T-helper 22 cell (primary cell): ENCODE measurements around the gene TBC1D2.
"Not testable (repeated sequence)": the region's sequence is repeated elsewhere in the genome, so short reads cannot be mapped to it uniquely, and the experiment has no call there.

Experiments used
- DNase-seq: peaks from one replicate; pipeline ENCODE4 v3.0.0-alpha.2; 2020; ENCODE audit warnings: low read depth

The TBC1D2 gene

GRCh38 chr9:98187926-98188325 lies 67.5 kb downstream of the TBC1D2 start:
- DNase-seq: no peak

DNA sequence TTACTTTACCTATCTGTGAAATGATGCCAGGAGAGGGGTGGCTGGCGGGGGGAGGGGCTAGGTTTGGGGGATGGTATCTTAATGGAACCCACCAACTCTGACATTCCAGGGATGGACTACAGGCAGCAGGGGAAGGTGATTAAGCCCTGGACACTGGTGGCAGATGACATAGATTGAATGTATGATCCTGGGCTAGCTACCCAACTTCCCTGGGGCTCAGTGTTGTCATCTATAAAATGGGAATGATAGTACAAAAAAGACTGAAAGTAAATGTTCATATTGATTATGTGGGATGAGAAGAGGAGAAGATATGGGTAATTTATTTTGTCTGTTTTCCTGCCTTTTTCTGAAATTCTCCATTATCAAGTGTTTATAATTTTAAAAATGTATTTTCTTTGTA lies 69.2 kb downstream of the TBC1D2 start:
- DNase-seq: no peak

GRCh38 chr9:98185611-98186171 lies 69.8 kb downstream of the TBC1D2 start:
- no peak for DNase-seq

DNA sequence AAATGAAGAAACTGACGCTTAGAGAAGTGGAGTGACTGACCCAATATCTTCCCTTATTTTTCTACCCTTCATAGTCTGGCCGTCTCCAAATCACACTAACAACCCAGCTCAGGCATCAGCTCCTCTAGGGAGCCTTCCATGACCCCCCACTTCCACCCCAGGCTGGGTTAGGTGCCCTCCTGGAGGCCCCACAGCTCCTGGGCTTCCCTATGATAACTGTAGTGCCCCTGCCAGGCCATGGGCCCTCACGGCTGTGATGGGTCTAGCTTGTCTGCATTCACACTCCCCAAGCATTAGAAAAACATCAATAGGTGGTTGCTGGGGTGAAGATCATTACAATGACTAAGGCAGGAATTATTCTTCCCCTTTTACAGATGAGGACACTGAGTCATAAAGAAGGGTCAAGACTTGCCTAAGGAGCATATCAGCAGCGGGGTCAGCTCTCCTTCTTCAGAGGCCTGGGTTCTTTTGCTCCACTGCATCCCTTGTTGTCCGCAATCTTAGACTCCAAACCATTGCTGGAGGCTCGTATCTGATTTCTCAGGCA lies 70.4 kb downstream of the TBC1D2 start:
- DNase-seq: no peak

DNA sequence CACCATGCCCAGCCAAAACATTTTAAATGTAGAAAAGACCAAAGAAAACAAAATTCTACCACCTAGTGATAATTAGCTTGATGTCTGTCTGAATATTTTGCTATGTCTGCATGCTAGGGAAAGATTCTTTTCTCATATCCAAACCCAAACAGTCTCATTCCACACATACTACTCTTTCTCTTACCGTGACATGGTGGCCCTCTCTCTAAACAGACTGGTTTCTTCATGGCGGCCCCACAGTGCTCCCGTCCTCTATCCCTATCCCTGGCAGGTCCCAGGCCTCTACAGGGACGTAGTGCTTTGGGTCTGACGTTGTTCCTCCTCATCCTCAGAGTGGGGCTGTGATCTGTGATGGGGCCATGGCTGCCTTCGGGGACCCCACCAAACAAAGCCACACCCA lies 71.1 kb downstream of the TBC1D2 start:
- no peak for DNase-seq

DNA sequence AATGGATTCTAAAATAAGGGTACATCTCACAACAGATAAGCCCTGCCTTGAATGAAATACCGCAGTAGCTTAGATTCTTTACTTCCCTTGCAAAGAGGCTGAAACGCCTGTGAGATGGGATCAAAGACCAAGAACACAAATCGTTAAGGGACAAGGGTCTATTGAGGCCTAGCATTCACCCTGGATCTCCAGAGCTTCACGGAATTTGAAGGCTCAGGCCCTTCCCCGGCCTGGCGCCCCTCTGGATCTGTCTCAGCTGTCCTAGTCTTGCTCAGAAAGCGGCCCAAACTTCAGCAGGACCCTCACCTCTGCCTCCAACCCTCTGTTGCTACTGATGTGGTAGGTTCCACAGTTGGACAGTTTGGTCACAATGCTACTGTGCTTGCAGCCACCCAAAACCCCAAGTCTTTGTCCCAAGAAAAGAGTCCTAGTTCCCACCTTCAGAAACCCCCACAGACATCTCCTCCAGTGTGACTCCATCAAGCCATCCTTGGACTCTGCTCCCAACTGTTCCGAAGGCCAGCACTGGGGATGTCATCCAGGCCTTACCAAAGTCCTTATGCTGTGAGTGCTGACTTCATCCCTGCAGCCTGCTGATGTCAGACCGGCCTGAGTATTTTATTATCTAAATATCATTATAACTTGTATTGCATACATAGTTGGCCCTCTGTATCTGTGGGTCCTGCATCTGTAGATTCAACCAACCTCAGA lies 72.4 kb downstream of the TBC1D2 start:
- DNase-seq: no peak

GRCh38 chr9:98182069-98182820 lies 73.2 kb downstream of the TBC1D2 start:
- DNase-seq: no peak

DNA sequence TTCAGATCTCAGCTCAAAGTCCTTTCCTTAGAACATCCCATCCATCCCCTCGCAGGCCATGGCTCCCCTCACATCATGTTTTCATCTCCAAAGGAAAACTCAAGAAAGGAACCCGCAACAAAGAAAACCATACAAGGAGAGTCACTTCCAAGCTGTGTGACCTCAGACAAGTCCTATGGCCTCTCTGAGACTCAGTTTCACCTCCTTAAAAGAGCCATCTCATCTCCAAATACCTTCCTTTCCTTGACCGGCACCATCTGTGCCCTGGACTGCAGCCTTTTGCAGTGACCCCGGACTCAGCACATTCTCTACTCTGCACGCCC lies 73.7 kb downstream of the TBC1D2 start:
- DNase-seq: no peak

GRCh38 chr9:98180996-98181395 lies 74.5 kb downstream of the TBC1D2 start:
- no peak for DNase-seq

DNA sequence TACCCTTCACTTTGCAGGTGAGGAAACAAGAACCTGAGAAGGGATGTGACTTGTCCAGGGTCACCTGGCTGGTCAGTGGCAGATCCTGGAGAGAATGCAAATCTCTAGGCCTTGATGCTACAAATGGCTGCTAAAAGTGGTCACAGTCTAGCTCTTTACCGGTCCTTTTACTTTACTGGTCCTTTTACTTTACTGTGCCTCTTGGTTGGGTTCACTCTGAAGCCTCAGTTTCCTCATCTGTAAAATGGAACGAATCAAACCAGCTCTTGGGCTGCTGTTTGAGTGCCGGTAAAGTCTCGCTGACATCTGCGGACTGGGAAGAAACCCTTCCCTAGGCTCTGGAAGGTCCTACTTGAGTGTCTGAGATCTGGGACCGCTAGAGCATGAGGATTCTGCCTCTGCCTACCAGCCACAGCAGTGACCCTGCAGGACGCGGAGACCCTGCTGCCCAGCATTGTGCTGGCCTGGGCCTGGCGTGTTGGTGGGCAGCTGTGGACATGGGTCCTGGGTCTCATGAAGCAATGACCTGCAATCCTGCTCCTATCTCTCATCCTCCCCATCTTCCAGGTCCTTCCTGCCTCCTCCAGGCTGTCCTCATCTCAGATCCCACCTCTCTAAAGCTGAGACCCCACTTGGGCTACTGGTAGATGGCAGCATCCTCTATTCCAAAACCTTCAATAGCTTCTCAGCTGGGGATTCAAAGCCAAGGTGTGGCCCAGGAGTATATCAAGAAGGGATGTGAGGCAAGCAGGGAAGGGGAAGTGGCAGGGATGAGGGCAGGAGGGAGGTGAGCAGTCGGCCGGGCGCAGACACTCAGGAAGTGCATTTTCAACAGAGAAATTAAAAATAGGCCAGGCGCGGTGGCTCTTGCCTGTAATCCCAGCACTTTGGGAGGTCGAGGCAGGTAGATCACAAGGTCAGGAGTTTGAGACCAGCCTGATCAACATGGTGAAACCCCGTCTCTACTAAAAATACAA lies 76.3 kb downstream of the TBC1D2 start:
- DNase-seq: no peak

DNA sequence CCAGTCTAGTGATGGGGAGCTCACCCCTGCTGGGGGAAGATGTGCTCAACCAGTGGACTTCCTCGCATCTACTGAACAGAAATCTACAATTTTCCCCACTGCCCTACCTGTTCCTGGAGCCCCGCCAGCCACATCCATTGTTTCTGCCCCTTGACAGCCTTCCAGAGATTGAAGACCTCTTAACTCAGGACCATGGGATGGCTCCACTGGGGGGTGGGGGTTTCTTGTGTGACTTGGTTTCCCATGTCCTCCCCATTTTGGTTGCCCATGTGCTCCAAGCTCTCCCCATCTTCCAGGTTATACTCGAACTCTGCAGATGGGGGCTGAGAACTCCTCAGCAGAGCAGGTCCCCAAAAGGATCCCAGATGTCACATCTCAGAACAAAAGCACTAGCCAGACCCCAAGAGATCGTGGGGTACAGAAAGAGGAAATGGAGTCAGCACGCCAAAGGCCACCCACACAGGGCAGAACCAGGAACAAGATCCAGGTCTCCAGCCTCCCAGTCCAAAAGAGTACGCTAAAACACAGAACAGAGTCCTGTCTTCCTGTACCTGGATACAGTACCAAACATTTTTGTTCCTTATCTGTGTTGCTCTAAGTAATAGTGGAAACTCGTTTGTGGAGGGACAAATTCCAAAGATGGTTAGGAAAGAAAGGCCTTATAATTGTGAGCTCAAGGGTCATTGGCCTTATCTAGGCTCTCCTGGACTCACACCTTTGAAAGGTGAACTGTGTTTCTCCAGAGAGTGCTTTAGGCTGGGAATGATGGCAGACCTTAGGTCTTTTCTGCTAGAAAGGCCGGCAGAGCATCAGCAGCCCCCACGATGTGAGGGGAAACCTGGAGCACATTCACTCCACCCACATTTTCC lies 78.8 kb downstream of the TBC1D2 start:
- no peak for DNase-seq

DNA sequence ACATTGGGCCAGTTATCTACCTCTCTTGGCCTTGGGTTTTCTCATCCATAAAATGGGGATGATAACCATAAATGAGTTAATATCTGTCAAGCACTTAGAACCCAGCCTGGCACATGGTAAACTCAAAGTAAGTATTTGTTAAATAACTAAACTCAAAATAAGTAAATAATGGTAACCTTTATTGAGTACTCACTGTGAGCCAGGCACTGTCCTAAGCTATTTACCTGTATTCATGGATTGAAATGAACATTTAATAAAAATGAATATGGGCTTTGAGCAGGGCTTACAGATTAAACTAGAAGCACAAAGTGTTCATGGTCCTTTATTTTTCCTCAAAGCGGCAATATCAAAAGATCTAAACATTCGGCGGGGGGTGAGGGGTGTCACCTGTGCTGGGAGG lies 79.7 kb downstream of the TBC1D2 start:
- DNase-seq: no peak

- DNase-seq: no peak
Measured at GRCh38 chr9:98175028-98175569, 80.3 kb downstream of the TBC1D2 start.

GRCh38 chr9:98174502-98174918 lies 80.9 kb downstream of the TBC1D2 start:
- not testable (repeated sequence) for DNase-seq

DNA sequence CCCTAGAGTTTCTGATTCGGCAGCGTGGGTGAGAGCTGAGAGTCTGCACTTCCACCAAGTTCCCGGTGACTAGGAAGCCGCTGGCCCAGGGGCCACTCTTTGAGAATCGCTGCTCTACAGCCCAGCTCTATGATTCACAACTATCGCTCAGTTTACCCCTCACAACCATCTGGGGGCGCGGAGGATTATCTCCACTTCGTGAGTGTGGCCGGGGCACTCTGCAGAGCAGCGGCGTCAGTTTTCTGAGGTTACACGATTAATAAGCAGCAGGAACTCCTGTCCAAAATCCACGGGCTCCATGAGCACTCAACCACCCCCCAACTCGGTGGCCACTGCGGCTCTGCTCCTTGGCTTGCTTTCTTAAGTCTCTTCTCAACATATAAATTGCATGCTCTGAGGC lies 82.3 kb downstream of the TBC1D2 start:
- DNase-seq: no peak

- no peak for DNase-seq
Measured at GRCh38 chr9:98172604-98173003, 82.8 kb downstream of the TBC1D2 start.

GRCh38 chr9:98171176-98171925 lies 84.1 kb downstream of the TBC1D2 start:
- DNase-seq: no peak

DNA sequence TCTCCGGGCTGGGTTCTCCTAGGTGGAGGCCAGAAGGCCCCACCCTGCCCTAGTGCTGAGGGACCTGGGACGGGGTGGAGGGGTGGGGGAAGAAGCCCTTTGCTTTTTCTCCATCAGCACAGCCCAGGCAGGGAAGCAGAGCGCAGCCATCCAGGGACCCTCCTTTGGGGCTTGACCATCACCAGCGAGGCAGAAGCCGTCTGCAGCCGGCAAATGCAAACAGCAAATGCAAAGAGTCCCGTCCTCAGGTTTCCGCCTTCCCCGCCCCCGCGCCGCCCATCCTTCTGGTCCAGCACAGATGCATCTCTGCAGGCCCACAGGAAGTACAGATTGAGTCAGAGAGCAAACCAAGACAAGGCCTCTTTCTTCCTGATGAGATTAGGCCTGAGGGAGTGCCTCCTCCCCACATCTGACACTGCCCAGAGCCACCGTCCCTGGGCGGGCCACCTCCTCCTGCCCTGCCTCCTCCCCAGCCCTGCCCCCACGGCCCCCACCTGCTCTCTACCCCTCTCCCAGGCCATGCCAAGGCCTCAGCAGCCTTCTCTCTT lies 86.4 kb downstream of the TBC1D2 start:
- DNase-seq: peak; percentile 10

GRCh38 chr9:98168153-98168780 lies 87.2 kb downstream of the TBC1D2 start:
- DNase-seq: no peak
